Right lobe of liver (tissue), 6 donors: Measurements from ENCODE around the gene RPS21. TPM values are rescaled to one million over a fixed set of nuclear protein-coding genes. Genes with fewer than 3 reads are reported as not detected.

Experiments used
- ATAC-seq, 4 donors: fragments of 200-7000 bp; cut with Tn5 transposase; one replicate each; pipeline ENCODE4 v1.9.1; 2020; ENCODE audit warnings: mild to moderate bottlenecking in 4 of 4, moderate library complexity in 4 of 4
- DNase-seq, 3 donors: peaks; one replicate each; pipeline ENCODE4 v3.0.0-alpha.2; 2020
- H3K27ac ChIP-seq, 3 donors: fragments of 200-600 bp; one replicate each; pipeline ENCODE4 v1.8.0; 2022
- H3K27me3 ChIP-seq, 2 donors: fragments of 200-600 bp; one replicate each; pipeline ENCODE4 v1.8.0; 2022
- H3K36me3 ChIP-seq, 4 donors: fragments of 200-600 bp; sonication (generic) in 1 of 4; one replicate each; pipeline versions ENCODE4 v1.5.1 to v1.8.0; 2017 to 2022; ENCODE audit warnings: control low read depth in 1 of 4
- H3K4me1 ChIP-seq, 4 donors: fragments of 200-600 bp; sonication (generic) in 1 of 4; one replicate each; pipeline versions ENCODE4 v1.5.1 to v1.8.0; 2017 to 2022; ENCODE audit warnings: control low read depth in 1 of 4
- H3K4me3 ChIP-seq, 3 donors: fragments of 200-600 bp; one replicate each; pipeline ENCODE4 v1.8.0; 2022
- H3K9me3 ChIP-seq, 4 donors: fragments of 200-600 bp; sonication (generic) in 1 of 4; one replicate each; pipeline versions ENCODE4 v1.5.1 to v1.8.0; 2017 to 2022; ENCODE audit warnings: control low read depth in 1 of 4
- CTCF ChIP-seq, 4 donors: fragments of 200-600 bp in 3 of 4; fragments of 450-650 bp in 1 of 4; IDR thresholded peaks; one replicate each; pipeline versions ENCODE4 v1.5.1 to v1.8.0; 2016 to 2022; ENCODE audit warnings: antibody characterized with exemption in 4 of 4, mild to moderate bottlenecking in 2 of 4
- POLR2A ChIP-seq: fragments of 450-650 bp; IDR thresholded peaks from one replicate; pipeline ENCODE4 v1.6.1; 2017; ENCODE audit warnings: antibody characterized with exemption, mild to moderate bottlenecking
- WGBS: methylation state at CpG from one replicate; pipeline ENCODE4 v1.1.6; 2018; ENCODE audit warnings: low coverage, low lambda C conversion rate; ENCODE audit not compliant: insufficient coverage; ENCODE audit errors: missing lambda C conversion rate; 5-methylcytosine and 5-hydroxymethylcytosine counted together
- intact Hi-C, 2 donors: fragments of 100-400 bp; cut with DNase I; formaldehyde crosslinking; loops; one replicate each; pipeline versions ENCODE4 v1.11.2 to v1.14.1; 2022
- total RNA-seq, 6 experiments: library from RNA; depleted of rRNA in 2 of 6; stranded (reverse); fragments of >200 nt in 2 of 6; fragmentation: NEBNext Ultra II Directional in 3 of 6; extraction: Animal tissue kit (Norgen Biotek cat#: 25700) in 3 of 6; gene quantifications; one replicate each; pipeline versions ENCODE4 v1.1.0 to v1.2.4, GENCODE V29; 2016 to 2023
- donor health status: DM: no; HTN: yes; CAD: no.
- donor health status: DM: no; HTN: no; CAD: no.
- donor health status: DM: no; HTN: no; CAD: no.
- donor health status: DM: no; HTN: yes; CAD: no.
- donor health status: DM: no; HTN: yes; CAD: no.

The RPS21 gene
- total RNA-seq, 6 experiments from 2014 or later: 339 to 696 (median 413) TPM

GRCh38 chr20:62420846-62421715 is 34.2 kb downstream of the RPS21 start:
- Histone ChIP-seq H3K36me3 (no peaks in the 10 kb centered on the region), H3K4me1 (no peaks in the 10 kb centered on the region), H3K4me3 (no peak overlapping the region), H3K27me3 (no peaks in the 10 kb centered on the region), H3K27ac (no peak overlapping the region), H3K9me3 (no peaks in the 10 kb centered on the region)
- DNase-seq: no peak
- intact Hi-C loops: no loop called here
- no peak for ATAC-seq
- WGBS: 96% methylated on average over 5 of the region's 24 CpGs
- TF ChIP-seq POLR2A (no peak), CTCF (IDR thresholded peaks at IDR 0.05) (no peak)

- Histone ChIP-seq H3K27me3 (no peaks in the 10 kb centered on the region), H3K4me1 (no peaks in the 10 kb centered on the region), H3K36me3 (no peaks in the 10 kb centered on the region), H3K9me3 (no peaks in the 10 kb centered on the region), H3K27ac (no peak overlapping the region), H3K4me3 (no peak overlapping the region)
- intact Hi-C loops: no loop called here
- 80% methylated on average over 1 of the region's 6 CpGs for WGBS
- TF ChIP-seq POLR2A: no peak
- no peak for TF ChIP-seq CTCF (IDR thresholded peaks at IDR 0.05)
- ATAC-seq (no peak), DNase-seq (no peak)
These were observed 34.8 kb downstream of the RPS21 start for GRCh38 chr20:62421716-62421990.

GRCh38 chr20:62422636-62423325 is 35.9 kb downstream of the RPS21 start:
- Histone ChIP-seq H3K4me3 (no peak overlapping the region), H3K27me3 (no peaks in the 10 kb centered on the region), H3K27ac (no peak overlapping the region), H3K36me3 (no peaks in the 10 kb centered on the region), H3K4me1 (no peaks in the 10 kb centered on the region), H3K9me3 (no peaks in the 10 kb centered on the region)
- DNase-seq (no peak), ATAC-seq (no peak)
- 83% methylated on average over 2 of the region's 20 CpGs for WGBS
- intact Hi-C loops: no loop called here
- TF ChIP-seq CTCF (IDR thresholded peaks at IDR 0.05) (no peak), POLR2A (no peak)

GRCh38 chr20:62423326-62423706 is 36.4 kb downstream of the RPS21 start:
- Histone ChIP-seq H3K4me3 (no peak overlapping the region), H3K36me3 (no peaks in the 10 kb centered on the region), H3K4me1 (no peaks in the 10 kb centered on the region), H3K9me3 (no peaks in the 10 kb centered on the region), H3K27me3 (no peaks in the 10 kb centered on the region), H3K27ac (no peak overlapping the region)
- WGBS: 7% methylated on average over 2 of the region's 10 CpGs
- no peak for TF ChIP-seq CTCF (IDR thresholded peaks at IDR 0.05)
- TF ChIP-seq POLR2A: no peak
- intact Hi-C loops: no loop called here
- ATAC-seq (no peak), DNase-seq (no peak)
